GM12878 (cell line): ENCODE results near the gene DUOX1. TPM values are rescaled to one million over a fixed set of nuclear protein-coding genes. Genes with fewer than 3 reads are reported as not detected.

Experiments used
- ATAC-seq: fragments of 200-7000 bp; cut with Tn5 transposase; 3 replicates; pipeline ENCODE4 v1.9.1; 2020; ENCODE audit warnings: mild to moderate bottlenecking, moderate library complexity
- BruUV-seq: library from RNA; stranded (reverse); fragments of 400-500 nt; replicated peaks from 2 replicates; lab custom pipeline; 2021; lab: Mats Ljungman, UMichigan
- CTCF ChIA-PET: fragments of 300-600 bp; sonication (Branson Sonifier 250); formaldehyde crosslinking; extraction: SDS; loops from one replicate; lab custom pipeline; 2021; ENCODE audit warnings: inconsistent platforms; lab: Yijun Ruan, JAX
- POLR2A ChIA-PET: fragments of 350-600 bp; formaldehyde crosslinking; extraction: SDS; loops from one replicate; lab custom pipeline; 2021; ENCODE audit warnings: inconsistent platforms; lab: Charles Lee
- RAD21 ChIA-PET: fragments of 300-600 bp; sonication (Branson Sonifier 250); formaldehyde crosslinking; loops from one replicate; lab custom pipeline; 2023; ENCODE audit warnings: antibody characterized with exemption; ENCODE audit not compliant: unreplicated experiment; lab: Charles Lee
- SMC1A ChIA-PET: fragments of 300-600 bp; sonication (Branson Sonifier 250); formaldehyde crosslinking; loops from one replicate; lab custom pipeline; 2023; ENCODE audit not compliant: unreplicated experiment, uncharacterized antibody; lab: Charles Lee
- DNase-seq: peaks from one replicate; pipeline ENCODE4 v3.0.0-alpha.2; 2011; ENCODE audit warnings: low read depth, low spot score
- FAIRE-seq: peaks from 3 replicates; lab custom pipeline; 2011; peaks lifted over from hg19 to GRCh38; lab: Jason Lieb, UNC
- H2AFZ ChIP-seq: 2 replicates; pipeline ENCODE4 v1.6.0; 2011; ENCODE audit warnings: low read depth, low read length, control low read depth; ENCODE audit not compliant: control insufficient read depth
- H3K27ac ChIP-seq: 2 replicates; pipeline ENCODE4 v1.5.1; 2011; ENCODE audit warnings: control low read depth; ENCODE audit not compliant: control insufficient read depth, insufficient read depth
- H3K27me3 ChIP-seq, 2 experiments: replicated peaks in 1 of 2; 2 replicates each; pipeline versions ENCODE4 v1.6.0 to v1.6.1; 2011; ENCODE audit warnings: low read length in 1 of 2; ENCODE audit not compliant: control insufficient read depth in 2 of 2, insufficient read depth in 2 of 2
- H3K36me3 ChIP-seq, 2 experiments: 2 replicates each; pipeline ENCODE4 v1.5.1; 2011; ENCODE audit warnings: low read length in 1 of 2; ENCODE audit not compliant: control insufficient read depth in 2 of 2, insufficient read depth in 2 of 2
- H3K4me1 ChIP-seq: 2 replicates; pipeline ENCODE4 v1.6.1; 2011; ENCODE audit warnings: mild to moderate bottlenecking, low read length, moderate library complexity, mixed read lengths; ENCODE audit not compliant: control insufficient read depth, insufficient read depth
- H3K4me2 ChIP-seq: 2 replicates; pipeline ENCODE4 v1.6.0; 2011; ENCODE audit warnings: control low read depth; ENCODE audit not compliant: control insufficient read depth, insufficient read depth
- H3K4me3 ChIP-seq: fragments of 200-600 bp; sonication (generic); 2 replicates; pipeline ENCODE4 v1.5.1; 2016
- H3K79me2 ChIP-seq: 2 replicates; pipeline ENCODE4 v1.6.0; 2011; ENCODE audit warnings: low read length; ENCODE audit not compliant: control insufficient read depth, insufficient read depth
- H3K9ac ChIP-seq: 2 replicates; pipeline ENCODE4 v1.8.0; 2011; ENCODE audit warnings: low read length, control low read depth, mixed read lengths; ENCODE audit not compliant: control insufficient read depth, insufficient read depth
- H3K9me3 ChIP-seq: replicated peaks from 3 replicates; pipeline ENCODE4 v1.5.1; 2011; ENCODE audit warnings: mild to moderate bottlenecking, low read length; ENCODE audit not compliant: control insufficient read depth, insufficient read depth
- H4K20me1 ChIP-seq: 2 replicates; pipeline ENCODE4 v1.6.0; 2011; ENCODE audit not compliant: control insufficient read depth, insufficient read depth
- ATF7 ChIP-seq: fragments of 450-650 bp; IDR thresholded peaks from 2 replicates; pipeline ENCODE4 v1.6.1; 2016; ENCODE audit warnings: low read depth, mild to moderate bottlenecking
- CBFB ChIP-seq: IDR thresholded peaks from 2 replicates; pipeline ENCODE4 v1.6.1; 2016; ENCODE audit warnings: antibody characterized with exemption, low read depth
- EP300 ChIP-seq, 2 experiments: fragments of 150-350 bp in 1 of 2; IDR thresholded peaks; 2 replicates each; pipeline ENCODE4 v1.6.1; 2011 to 2012; ENCODE audit warnings: low read depth in 2 of 2, low read length in 2 of 2, borderline replicate concordance in 1 of 2, improper control_type of control experiment in 1 of 2, inconsistent platforms in 1 of 2; ENCODE audit not compliant: control insufficient read depth in 1 of 2
- HCFC1 ChIP-seq: fragments of 150-350 bp; IDR thresholded peaks from 2 replicates; pipeline ENCODE4 v1.6.1; 2014; ENCODE audit warnings: low read length
- NFYB ChIP-seq: IDR thresholded peaks from 2 replicates; pipeline ENCODE4 v1.6.1; 2011; ENCODE audit warnings: low read depth, mild to moderate bottlenecking, low read length, improper control_type of control experiment, moderate library complexity; ENCODE audit not compliant: insufficient read depth
- NRF1 ChIP-seq: conservative IDR thresholded peaks from 2 replicates; pipeline ENCODE4 v1.6.1; 2011; ENCODE audit warnings: mild to moderate bottlenecking, low read depth, low read length, improper control_type of control experiment
- PML ChIP-seq: IDR thresholded peaks from 2 replicates; pipeline ENCODE4 v1.6.1; 2012; ENCODE audit warnings: low read length, inconsistent platforms
- POLR2AphosphoS2 ChIP-seq: IDR thresholded peaks from 2 replicates; pipeline ENCODE4 v1.6.1; 2011; ENCODE audit warnings: low read depth, mild to moderate bottlenecking, low read length, improper control_type of control experiment, moderate library complexity
- SREBF1 ChIP-seq: IDR thresholded peaks from 2 replicates; pipeline ENCODE4 v1.6.1; 2012; ENCODE audit warnings: mild to moderate bottlenecking, low read length
- SRF ChIP-seq, 2 experiments: IDR thresholded peaks; 2 replicates each; pipeline ENCODE4 v1.6.1; 2011; ENCODE audit warnings: low read depth in 2 of 2, low read length in 2 of 2, mild to moderate bottlenecking in 1 of 2, moderate library complexity in 1 of 2
- ZNF207 ChIP-seq: fragments of 450-650 bp; IDR thresholded peaks from 2 replicates; pipeline ENCODE4 v1.6.1; 2014; ENCODE audit warnings: antibody characterized with exemption, mild to moderate bottlenecking, borderline replicate concordance
- WGBS: methylation state at CpG from one replicate; pipeline ENCODE4 v1.1.6; 2016; ENCODE audit warnings: low lambda C conversion rate; ENCODE audit not compliant: insufficient replicate concordance, insufficient coverage; ENCODE audit errors: missing lambda C conversion rate; 5-methylcytosine and 5-hydroxymethylcytosine counted together
- in situ Hi-C: fragments of 300-500 bp; cut with MboI; formaldehyde crosslinking; loops from 9 replicates; pipeline ENCODE4 v1.14.3; 2018; ENCODE audit warnings: mixed read lengths
- intact Hi-C: fragments of 100-400 bp; cut with micrococcal nuclease; formaldehyde crosslinking; loops from one replicate; pipeline ENCODE4 v1.14.2; 2022; ENCODE audit not compliant: unreplicated experiment
- polyA plus RNA-seq, 11 experiments: library from polyadenylated mRNA; depleted of rRNA in 4 of 11; unstranded in 6 of 11; stranded (reverse) in 5 of 11; fragments of >200 nt; fragmentation: Nextera tagmentation in 4 of 11; fragmentation: Illumina TruSeq in 1 of 11; extraction: Ambion mirVana in 4 of 11; extraction: Trizol in 1 of 11; gene quantifications; 1 replicate in 1 of 11; 2 replicates in 10 of 11; pipeline versions ENCODE4 v1.2.1 to v1.2.3, GENCODE V29; 2011 to 2016; ENCODE audit warnings: inconsistent platforms in 2 of 11, missing spikeins in 2 of 11, low read depth in 1 of 11
- total RNA-seq, 4 experiments: library from RNA; depleted of rRNA in 3 of 4; stranded (reverse); fragments of >200 nt in 3 of 4; fragmentation: Illumina TruSeq in 1 of 4; extraction: Trizol in 1 of 4; gene quantifications; 2 replicates each; pipeline versions ENCODE4 v1.2.1 to v1.2.3, GENCODE V29; 2013 to 2021

Gene DUOX1
- total and polyA plus RNA-seq, 10 of the 15 experiments (the other 5 are each of a cell fraction or from before 2014, with no cell fraction given): 0.02 to 2.1 (median 0.26) TPM; not detected in 3

DNA sequence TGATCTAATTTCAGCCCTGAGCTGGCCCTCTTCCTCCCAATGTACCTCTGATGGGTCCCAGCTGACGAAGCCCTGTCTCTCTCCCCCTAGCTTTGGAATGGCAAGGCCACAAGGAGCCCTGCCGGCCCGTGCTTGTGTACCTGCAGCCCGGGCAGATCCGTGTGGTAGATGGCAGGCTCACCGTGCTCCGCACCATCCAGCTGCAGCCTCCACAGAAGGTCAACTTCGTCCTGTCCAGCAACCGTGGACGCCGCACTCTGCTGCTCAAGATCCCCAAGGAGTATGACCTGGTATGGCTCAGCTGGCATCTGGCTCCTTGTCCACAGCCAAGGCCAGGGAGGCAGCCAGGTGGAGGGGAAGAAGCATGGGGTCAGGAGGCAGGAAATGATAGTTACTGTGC, 14.2 kb downstream of the DUOX1 start:
- Histone ChIP-seq H2AFZ (no peak overlapping the region), H3K9me3 (no peaks in the 10 kb centered on the region), H3K4me1 (no peaks in the 10 kb centered on the region), H3K79me2 (no peaks in the 10 kb centered on the region), H3K27ac (no peak overlapping the region), H4K20me1 (no peaks in the 10 kb centered on the region), H3K4me2 (no peak overlapping the region), H3K4me3 (no peak overlapping the region), H3K36me3 (no peaks in the 10 kb centered on the region), H3K9ac (no peak overlapping the region), H3K27me3 (no peaks in the 10 kb centered on the region)
- ChIA-PET RAD21 (no interaction called here), SMC1A (no interaction called here), CTCF (interaction anchor here (1.8 kb wide), 1 partner anchor 17 kb away, joined by 7 read pairs; no protein-coding TSS in a partner anchor), POLR2A (no interaction called here)
- no peak for TF ChIP-seq POLR2AphosphoS2
- TF ChIP-seq SRF (IDR thresholded peaks at IDR 0.05; ENCODE audit: low read depth in 2 of 2, low read length in 2 of 2): no peak
- TF ChIP-seq ATF7: no peak
- no peak for TF ChIP-seq PML
- no peak for TF ChIP-seq EP300 (IDR thresholded peaks at IDR 0.05; ENCODE audit: borderline replicate concordance in 1 of 2, control insufficient read depth in 1 of 2, low read depth in 2 of 2, low read length in 2 of 2)
- TF ChIP-seq ZNF207: no peak
- no peak for TF ChIP-seq NFYB
- TF ChIP-seq CBFB: no peak
- no peak for TF ChIP-seq SREBF1
- TF ChIP-seq HCFC1: no peak
- no peak for TF ChIP-seq NRF1
- in situ Hi-C loops (no loop called here), intact Hi-C loops (no loop called here)
- no TSS peak for BruUV-seq
- no peak for FAIRE-seq
- no peak for ATAC-seq
- DNase-seq: no peak
- 55% methylated on average over 11 of the region's 11 CpGs for WGBS
